Measurements from ENCODE around the gene RAPGEF6. TPM values are rescaled to one million over a fixed set of nuclear protein-coding genes. Genes with fewer than 3 reads are reported as not detected.

Gene RAPGEF6
- total and polyA plus RNA-seq, 9 of the 15 experiments (the other 6 are each of a cell fraction or from before 2014, with no cell fraction given): 2.7 to 23.4 (median 12.7) TPM

GRCh38 chr5:131587541-131587940, 47.5 kb downstream of the RAPGEF6 start:
- peaks cover 59% of the 10 kb centered on the region for H3K79me2 ChIP-seq (ENCODE audit: control insufficient read depth, insufficient read depth, low read length)
- H3K9me1 ChIP-seq (ENCODE audit: control insufficient read depth, insufficient read depth, low read length): no peaks in the 10 kb centered on the region
- in situ Hi-C loops (cut with MboI): no loop called here
- H2AFZ ChIP-seq (ENCODE audit: low read depth, low read length): no peak overlapping the region
- TF ChIP-seq CHD7 (IDR thresholded peaks at IDR 0.05; ENCODE audit: low read depth, low read length): no peak
- no peak for TF ChIP-seq DMBX1 (CRISPR knock-in tag; IDR thresholded peaks at IDR 0.05; ENCODE audit: borderline replicate concordance)
- no peak for TF ChIP-seq ZNF431 (CRISPR knock-in tag; IDR thresholded peaks at IDR 0.05)
- H3K36me3 ChIP-seq (ENCODE audit: control insufficient read depth, insufficient read depth, low read length): peaks cover 6% of the 10 kb centered on the region; the same call in 1 of the 3 replicates
- no TSS peak for BruUV-seq (replicated peaks)
- no peak for FAIRE-seq
- DNase-seq (ENCODE audit: extremely low read depth in 1 of 4, low spot score in 3 of 4): no peak
- H3K27me3 ChIP-seq (ENCODE audit: control insufficient read depth in 2 of 2, insufficient read depth in 2 of 2, low read length in 2 of 2): no peaks in the 10 kb centered on the region
- no peaks in the 10 kb centered on the region; the same call in 1 of the 2 replicates for H3K9me3 ChIP-seq (replicated peaks; ENCODE audit: control insufficient read depth, insufficient read depth, low read depth, low read length)
- no peak overlapping the region for H3K4me3 ChIP-seq
- H3K27ac ChIP-seq (ENCODE audit: extremely low read depth, low read depth, low read length): no peak overlapping the region
- no peak for ATAC-seq
- ChIA-PET CTCF (ENCODE audit: low intra/inter-chr PET ratio) (no interaction called here), POLR2A (no interaction called here)
- no peaks in the 10 kb centered on the region; a peak in 2 of 5 replicates for H3K4me1 ChIP-seq (replicated peaks in 1 of 2; ENCODE audit: control insufficient read depth in 2 of 2, insufficient read depth in 2 of 2, low read length in 2 of 2)
- intact Hi-C loops (cut with micrococcal nuclease): loop anchor here (5.0 kb wide), 2 partner anchors 210 to 225 kb away; partner anchors contain the start of gene FNIP1
- 76% methylated on average over 2 of the region's 2 CpGs for WGBS (ENCODE audit: insufficient coverage, low coverage, missing lambda C conversion rate)
- H3K9ac ChIP-seq (ENCODE audit: insufficient read depth in 1 of 2, low read depth in 2 of 2, low read length in 2 of 2): no peak overlapping the region
- no peak overlapping the region for H3K4me2 ChIP-seq (ENCODE audit: insufficient read depth, low read length)
- no peaks in the 10 kb centered on the region for H4K20me1 ChIP-seq (replicated peaks; ENCODE audit: control insufficient read depth, insufficient read depth, low read length)

Measured in K562 (cell line).